Endothelial cell of umbilical vein (primary cell): Measurements from ENCODE around the gene USP47.

Experiments used
- EZH2 ChIP-seq: IDR thresholded peaks from 2 replicates; pipeline ENCODE4 v1.6.1; 2012; ENCODE audit warnings: borderline replicate concordance, low read depth, mild to moderate bottlenecking, moderate library complexity, low read length, inconsistent platforms; ENCODE audit not compliant: severe bottlenecking
- FOS ChIP-seq: IDR thresholded peaks from 2 replicates; pipeline ENCODE4 v1.6.1; 2011; ENCODE audit warnings: mild to moderate bottlenecking, low read length, moderate library complexity, borderline replicate concordance; ENCODE audit not compliant: insufficient read depth
- GATA2 ChIP-seq: IDR thresholded peaks from 2 replicates; pipeline ENCODE4 v1.7.0; 2011; ENCODE audit warnings: low read depth, mild to moderate bottlenecking, moderate library complexity, mixed read lengths, low read length; ENCODE audit not compliant: insufficient read length, insufficient read depth
- JUN ChIP-seq: IDR thresholded peaks from 2 replicates; pipeline ENCODE4 v1.6.1; 2011; ENCODE audit warnings: borderline replicate concordance, low read depth; ENCODE audit not compliant: insufficient read length, insufficient read depth
- POLR2A ChIP-seq: IDR thresholded peaks from 2 replicates; pipeline ENCODE4 v1.6.1; 2012; ENCODE audit warnings: low read depth, mild to moderate bottlenecking, control low read depth, low read length
- POLR2AphosphoS5 ChIP-seq: IDR thresholded peaks from 2 replicates; pipeline ENCODE4 v1.6.1; 2012; ENCODE audit warnings: low read depth, mild to moderate bottlenecking, control low read depth, low read length, moderate library complexity; ENCODE audit not compliant: insufficient read depth
- TF ChIP-seq, protein P1 (sequence below), 2 donors: IDR thresholded peaks; 1 replicate in 1 of 2; 2 replicates in 1 of 2; pipeline ENCODE4 v1.5.1; 2011; ENCODE audit warnings: low read length in 2 of 2, mild to moderate bottlenecking in 2 of 2, moderate library complexity in 2 of 2, control low read depth in 1 of 2, inconsistent platforms in 1 of 2, low read depth in 1 of 2; ENCODE audit not compliant: insufficient read depth in 1 of 2; ENCODE audit errors: extremely low read depth in 1 of 2
- TF ChIP-seq, protein P2 (sequence below): IDR thresholded peaks from 2 replicates; pipeline ENCODE4 v1.6.1; 2011; ENCODE audit not compliant: insufficient read depth, insufficient read length

DNA sequence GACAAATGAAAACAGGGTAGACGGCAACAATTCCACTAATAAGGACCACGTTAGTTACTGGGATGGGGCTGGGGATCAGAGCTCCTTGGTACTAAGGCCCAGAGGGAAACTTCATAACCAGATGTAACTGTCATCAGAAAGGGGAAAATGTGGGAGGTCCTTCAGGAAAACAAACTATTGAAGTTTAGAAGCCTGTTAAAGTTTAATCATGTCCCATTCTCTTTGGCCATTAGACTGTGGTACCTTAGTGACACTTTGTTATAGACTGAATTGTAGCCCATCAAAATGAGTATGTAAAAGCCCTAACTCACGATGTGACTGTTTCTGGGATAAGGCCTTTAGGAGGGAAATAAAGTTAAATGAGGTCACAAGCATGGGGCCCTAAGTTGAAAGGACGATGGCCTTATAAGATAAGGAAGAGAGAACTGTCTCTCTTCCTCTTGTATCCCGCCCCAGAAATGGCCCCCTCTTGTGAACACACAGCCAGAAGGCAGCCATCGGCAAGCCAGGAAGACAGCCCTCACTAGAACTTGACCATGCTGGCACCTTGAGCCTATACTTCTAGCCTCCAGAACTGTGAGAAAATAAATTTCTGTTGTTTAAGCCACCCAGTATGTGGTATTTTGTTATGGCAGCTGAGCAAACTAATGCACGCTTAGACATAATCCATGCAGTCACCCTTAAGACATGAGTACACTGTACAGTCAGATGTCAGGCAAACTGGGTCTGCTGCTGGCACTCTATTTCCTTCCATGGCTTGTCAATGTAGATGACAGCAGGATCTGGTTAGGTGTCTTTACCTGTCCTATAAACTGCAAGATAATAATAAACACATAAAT, 26.9 kb upstream of the USP47 start:
- TF ChIP-seq EZH2: no peak
- TF ChIP-seq, protein P1, sequence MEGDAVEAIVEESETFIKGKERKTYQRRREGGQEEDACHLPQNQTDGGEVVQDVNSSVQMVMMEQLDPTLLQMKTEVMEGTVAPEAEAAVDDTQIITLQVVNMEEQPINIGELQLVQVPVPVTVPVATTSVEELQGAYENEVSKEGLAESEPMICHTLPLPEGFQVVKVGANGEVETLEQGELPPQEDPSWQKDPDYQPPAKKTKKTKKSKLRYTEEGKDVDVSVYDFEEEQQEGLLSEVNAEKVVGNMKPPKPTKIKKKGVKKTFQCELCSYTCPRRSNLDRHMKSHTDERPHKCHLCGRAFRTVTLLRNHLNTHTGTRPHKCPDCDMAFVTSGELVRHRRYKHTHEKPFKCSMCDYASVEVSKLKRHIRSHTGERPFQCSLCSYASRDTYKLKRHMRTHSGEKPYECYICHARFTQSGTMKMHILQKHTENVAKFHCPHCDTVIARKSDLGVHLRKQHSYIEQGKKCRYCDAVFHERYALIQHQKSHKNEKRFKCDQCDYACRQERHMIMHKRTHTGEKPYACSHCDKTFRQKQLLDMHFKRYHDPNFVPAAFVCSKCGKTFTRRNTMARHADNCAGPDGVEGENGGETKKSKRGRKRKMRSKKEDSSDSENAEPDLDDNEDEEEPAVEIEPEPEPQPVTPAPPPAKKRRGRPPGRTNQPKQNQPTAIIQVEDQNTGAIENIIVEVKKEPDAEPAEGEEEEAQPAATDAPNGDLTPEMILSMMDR (IDR thresholded peaks at IDR 0.05; ENCODE audit: extremely low read depth in 1 of 2, insufficient read depth in 1 of 2, low read depth in 1 of 2, low read length in 2 of 2): no peak
- no peak for TF ChIP-seq POLR2A
- no peak for TF ChIP-seq FOS
- TF ChIP-seq JUN: no peak
- TF ChIP-seq POLR2AphosphoS5: no peak
- TF ChIP-seq, protein P2, sequence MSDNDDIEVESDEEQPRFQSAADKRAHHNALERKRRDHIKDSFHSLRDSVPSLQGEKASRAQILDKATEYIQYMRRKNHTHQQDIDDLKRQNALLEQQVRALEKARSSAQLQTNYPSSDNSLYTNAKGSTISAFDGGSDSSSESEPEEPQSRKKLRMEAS: no peak
- no peak for TF ChIP-seq GATA2
